Muscle of arm (tissue), 12 donors: ENCODE measurements around the gene RFC2. TPM values are rescaled to one million over a fixed set of nuclear protein-coding genes. Genes with fewer than 3 reads are reported as not detected.
"Not testable (repeated sequence)": the region's sequence is repeated elsewhere in the genome, so short reads cannot be mapped to it uniquely, and the experiment has no call there.

Experiments
- DNase-seq: peaks from one replicate; pipeline ENCODE4 v3.0.0-alpha.2; 2013
- polyA plus RNA-seq, 12 donors: library from polyadenylated mRNA; unstranded; fragments of 120-200 nt; gene quantifications; one replicate each; pipeline ENCODE4 v1.2.1, GENCODE V29; 2013; ENCODE audit not compliant: insufficient read length in 12 of 12

The RFC2 gene
- polyA plus RNA-seq, 12 donors: 32.0 to 52.5 (median 41.6) TPM; not detected in 1

- DNase-seq: no peak
These were observed 417 bp downstream of the RFC2 start for GRCh38 chr7:74253835-74254128.

GRCh38 chr7:74253331-74253730 is 868 bp downstream of the RFC2 start:
- DNase-seq: no peak

- no peak for DNase-seq
These were observed 1.3 kb downstream of the RFC2 start for GRCh38 chr7:74252893-74253292.

GRCh38 chr7:74249058-74249457 is 5.1 kb downstream of the RFC2 start:
- not testable (repeated sequence) for DNase-seq

- no peak for DNase-seq
These were observed 6.0 kb downstream of the RFC2 start for GRCh38 chr7:74248156-74248555.

- DNase-seq: no peak
These were observed 7.7 kb downstream of the RFC2 start for GRCh38 chr7:74246497-74246896.

- DNase-seq: no peak
These were observed 12.1 kb downstream of the RFC2 start for GRCh38 chr7:74242122-74242443.

GRCh38 chr7:74240482-74240881 is 13.7 kb downstream of the RFC2 start:
- no peak for DNase-seq

GRCh38 chr7:74236284-74236683 is 17.9 kb downstream of the RFC2 start:
- DNase-seq: no peak

GRCh38 chr7:74235518-74236268 is 18.5 kb downstream of the RFC2 start:
- DNase-seq: no peak

- no peak for DNase-seq
These were observed 20.4 kb downstream of the RFC2 start for GRCh38 chr7:74233655-74234285.

GRCh38 chr7:74231232-74231590 is 23.0 kb downstream of the RFC2 start:
- no peak for DNase-seq

GRCh38 chr7:74230446-74231231 is 23.6 kb downstream of the RFC2 start:
- DNase-seq: no peak

GRCh38 chr7:74228951-74229900 is 25.0 kb downstream of the RFC2 start:
- DNase-seq: no peak

- no peak for DNase-seq
These were observed 27.6 kb downstream of the RFC2 start for GRCh38 chr7:74226633-74227032.

GRCh38 chr7:74225400-74225799 is 28.8 kb downstream of the RFC2 start:
- DNase-seq: no peak

- not testable (repeated sequence) for DNase-seq
These were observed 29.3 kb downstream of the RFC2 start for GRCh38 chr7:74224907-74225306.

GRCh38 chr7:74224511-74224832 is 29.7 kb downstream of the RFC2 start:
- no peak for DNase-seq

- no peak for DNase-seq
These were observed 30.3 kb downstream of the RFC2 start for GRCh38 chr7:74223711-74224510.

- DNase-seq: no peak
These were observed 31.1 kb downstream of the RFC2 start for GRCh38 chr7:74222851-74223710.
